Fibroblast of upper back skin (primary cell): ENCODE measurements around the gene SEPTIN8.

ENCODE experiments used
- DNase-seq: peaks from one replicate; pipeline ENCODE4 v3.0.0-alpha.2; 2013

SEPTIN8 gene, protein sequence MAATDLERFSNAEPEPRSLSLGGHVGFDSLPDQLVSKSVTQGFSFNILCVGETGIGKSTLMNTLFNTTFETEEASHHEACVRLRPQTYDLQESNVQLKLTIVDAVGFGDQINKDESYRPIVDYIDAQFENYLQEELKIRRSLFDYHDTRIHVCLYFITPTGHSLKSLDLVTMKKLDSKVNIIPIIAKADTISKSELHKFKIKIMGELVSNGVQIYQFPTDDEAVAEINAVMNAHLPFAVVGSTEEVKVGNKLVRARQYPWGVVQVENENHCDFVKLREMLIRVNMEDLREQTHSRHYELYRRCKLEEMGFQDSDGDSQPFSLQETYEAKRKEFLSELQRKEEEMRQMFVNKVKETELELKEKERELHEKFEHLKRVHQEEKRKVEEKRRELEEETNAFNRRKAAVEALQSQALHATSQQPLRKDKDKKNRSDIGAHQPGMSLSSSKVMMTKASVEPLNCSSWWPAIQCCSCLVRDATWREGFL

DNA sequence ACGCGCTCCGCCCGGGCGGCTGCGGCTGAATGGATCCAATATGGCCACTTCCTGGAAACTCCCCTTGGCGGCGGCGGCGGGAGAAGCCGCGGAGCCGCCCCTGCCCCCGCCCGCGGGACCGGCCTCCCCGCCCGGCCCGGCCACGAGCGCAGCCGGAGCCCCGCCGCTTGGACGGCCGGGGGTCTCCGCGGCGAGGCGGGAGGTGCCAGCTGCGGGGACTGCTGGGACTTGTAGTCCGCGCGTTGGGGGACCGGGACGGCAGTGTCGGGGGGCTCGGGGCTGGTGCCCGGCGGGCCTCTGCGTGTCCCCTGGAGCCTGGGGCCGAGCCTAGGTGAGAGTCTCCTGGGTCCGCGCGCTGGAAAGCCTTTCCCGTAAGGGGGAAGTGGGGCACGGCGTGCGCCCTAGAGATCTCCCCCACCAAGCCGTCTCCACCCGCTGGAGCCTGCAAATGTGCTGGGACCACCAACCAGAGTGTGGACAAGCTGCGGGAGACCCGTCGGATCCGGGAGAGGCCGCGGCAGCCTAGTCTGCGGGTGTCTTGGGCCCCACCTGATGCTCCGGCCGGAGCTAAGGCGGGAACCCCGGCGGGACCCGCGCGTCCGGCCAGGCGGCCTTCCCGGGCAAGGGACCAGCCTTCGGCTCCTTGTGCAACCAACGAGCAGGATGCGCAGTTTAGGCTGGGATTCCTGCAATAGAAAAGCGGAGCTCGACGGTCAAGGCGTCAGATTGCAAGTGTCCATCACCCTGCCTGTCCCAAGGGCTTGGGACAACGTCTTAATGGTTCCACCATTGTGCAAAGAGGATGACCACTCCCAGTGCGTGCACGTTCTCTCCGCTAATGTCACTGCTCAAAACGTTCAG lies at the start of gene SEPTIN8:
Gene SEPTIN8, minus strand, starts transcription at position 31 of the 861 bp plus-strand sequence. CDS start 102 bp downstream, outside the sequence.
- DNase-seq, result peak; percentile 44

DNA sequence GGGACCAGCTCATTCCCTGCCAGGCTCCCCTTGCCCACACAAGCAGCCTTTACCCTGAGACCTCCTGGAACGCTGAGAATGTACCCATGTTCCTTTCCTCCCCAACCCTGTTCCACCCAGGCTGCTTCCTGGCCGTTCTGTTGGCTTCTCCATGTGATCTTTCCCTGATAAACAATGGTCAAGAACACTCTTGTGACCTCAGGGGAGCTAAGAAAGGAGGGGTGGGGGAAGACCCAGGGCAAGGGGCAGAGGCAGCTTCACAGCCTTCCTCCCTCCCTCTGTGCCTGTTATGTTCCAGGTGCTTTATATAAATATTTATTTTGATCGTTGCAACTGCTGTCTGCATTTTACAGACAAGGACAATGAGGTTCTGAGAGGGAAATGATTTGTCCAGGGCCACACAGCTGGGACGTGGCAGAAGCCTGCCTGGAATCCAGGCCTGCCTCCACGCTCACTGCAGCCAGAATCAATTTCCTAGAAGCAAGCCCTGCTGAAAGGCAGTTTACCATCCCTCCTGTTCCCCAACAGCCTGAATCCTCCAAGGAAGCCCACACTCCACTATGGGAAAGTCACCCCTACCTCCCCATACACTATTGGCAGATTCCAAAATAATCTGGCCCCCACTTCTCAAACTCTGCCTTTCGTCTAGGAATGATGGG lies 49.5 kb upstream of the SEPTIN8 start:
- no peak for DNase-seq

DNA sequence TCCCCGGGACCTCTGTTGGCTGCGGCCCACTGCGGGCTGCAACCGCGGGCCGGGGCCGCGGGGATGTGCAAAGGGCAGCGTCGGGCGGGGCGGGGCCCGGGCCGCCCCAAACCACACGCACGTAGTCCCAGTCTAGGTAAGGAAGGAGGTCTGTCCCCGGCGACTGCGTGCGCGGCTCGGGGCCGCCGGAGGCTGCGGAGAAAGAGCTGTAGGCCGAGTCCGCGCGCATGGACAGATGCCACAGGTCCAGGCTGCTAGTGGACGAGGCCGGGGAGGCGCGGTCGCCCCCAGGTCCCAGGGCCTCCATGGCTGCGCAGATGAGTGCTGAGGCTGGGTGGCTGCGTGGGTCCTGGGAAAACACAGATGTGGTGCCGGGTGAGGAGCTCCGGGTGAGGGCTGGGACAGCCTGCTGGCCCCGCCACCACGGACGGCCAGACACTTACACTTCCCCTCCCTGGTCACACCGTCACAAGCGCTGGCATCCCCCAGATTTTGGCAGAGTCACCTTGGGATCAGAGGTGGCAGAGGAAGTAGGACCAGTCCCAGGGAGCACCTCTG lies 48.9 kb upstream of the SEPTIN8 start:
- DNase-seq, result no peak

DNA sequence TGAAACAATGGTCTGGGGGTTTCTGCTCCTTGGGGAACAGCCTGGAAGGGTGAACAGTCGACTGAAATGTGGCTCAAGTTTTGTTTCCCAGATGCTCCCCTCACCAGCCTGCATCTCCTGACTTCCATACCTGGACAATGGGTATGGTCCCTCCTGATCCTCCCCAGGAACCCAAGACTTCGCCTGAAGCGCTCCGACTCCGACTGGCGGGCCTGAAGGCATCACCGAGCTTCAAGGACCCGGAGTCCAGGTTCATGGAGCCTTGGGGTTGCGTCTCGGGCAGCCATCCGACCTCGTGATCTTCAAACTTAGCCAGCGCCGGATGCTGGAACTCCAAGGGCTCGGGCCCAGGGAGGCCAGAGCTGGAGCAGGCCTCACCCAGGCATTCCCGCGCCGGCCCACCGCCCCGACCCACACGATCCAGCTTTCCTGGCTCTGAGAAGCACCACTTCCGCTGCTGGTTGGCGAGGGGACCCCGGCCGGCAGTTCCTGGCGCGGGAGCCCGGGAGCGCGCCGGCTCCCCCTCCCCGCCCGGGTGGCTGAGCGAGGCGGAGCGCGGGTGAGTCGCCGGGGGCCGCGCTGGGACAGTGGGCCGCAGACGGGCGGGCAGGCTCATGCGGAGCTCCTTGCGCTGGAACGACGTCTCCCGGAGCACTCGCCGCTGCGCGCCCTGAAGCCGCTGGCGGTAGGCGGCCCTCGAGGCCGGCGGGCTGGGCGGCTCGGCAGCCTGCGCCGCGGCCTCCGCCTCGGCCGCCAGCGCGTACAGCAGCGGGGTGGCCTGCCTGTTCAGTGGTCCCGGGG lies 48.2 kb upstream of the SEPTIN8 start:
- no peak for DNase-seq

DNA sequence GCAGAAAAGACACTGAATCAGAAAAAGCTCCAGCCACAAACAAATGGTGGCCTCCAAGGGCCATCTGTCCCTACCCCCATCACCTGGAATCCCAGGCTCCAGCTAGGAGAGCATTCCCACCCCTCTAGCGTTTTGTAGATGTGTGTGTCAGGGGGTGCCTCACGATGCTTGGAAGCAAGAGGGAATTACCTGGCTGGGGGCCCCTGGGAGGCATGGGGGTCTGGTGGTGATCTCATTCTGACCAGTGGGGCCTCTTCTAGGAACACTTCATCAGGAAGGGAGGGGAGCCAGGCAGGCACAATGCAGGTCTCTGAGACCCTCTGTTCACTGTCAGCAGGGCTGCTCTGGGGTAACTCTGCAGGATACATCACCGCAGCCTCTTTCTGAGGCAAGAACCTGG lies 47.4 kb upstream of the SEPTIN8 start:
- DNase-seq, result no peak

DNA sequence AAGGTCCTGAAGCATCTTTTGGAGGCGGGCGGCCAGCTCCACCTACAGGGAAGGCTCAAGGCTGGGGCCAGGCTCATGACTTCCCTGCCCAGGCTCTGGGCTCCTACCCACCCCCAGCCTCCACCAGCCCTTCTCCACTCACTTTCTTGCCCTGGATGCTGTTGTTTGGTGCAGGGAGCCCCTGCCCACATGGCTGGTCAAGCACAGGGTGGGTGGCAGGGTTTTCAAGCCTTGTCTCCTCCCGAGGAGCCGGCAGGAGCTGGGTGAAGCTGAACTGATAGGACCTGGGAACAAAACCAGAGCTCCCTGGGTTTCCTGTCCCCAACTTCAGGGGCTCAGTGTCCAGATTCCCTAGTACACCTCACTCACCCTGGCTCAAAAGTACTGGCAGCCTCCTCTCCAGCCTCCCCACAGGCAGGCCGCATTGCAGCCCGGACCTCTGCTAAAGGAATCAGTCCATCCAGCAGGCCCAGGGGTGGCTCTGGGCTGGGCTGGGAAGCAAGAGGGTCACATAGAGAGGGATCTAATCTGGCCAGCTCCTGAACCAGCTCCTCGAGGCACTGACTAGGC lies 46.5 kb upstream of the SEPTIN8 start:
- DNase-seq, result no peak

DNA sequence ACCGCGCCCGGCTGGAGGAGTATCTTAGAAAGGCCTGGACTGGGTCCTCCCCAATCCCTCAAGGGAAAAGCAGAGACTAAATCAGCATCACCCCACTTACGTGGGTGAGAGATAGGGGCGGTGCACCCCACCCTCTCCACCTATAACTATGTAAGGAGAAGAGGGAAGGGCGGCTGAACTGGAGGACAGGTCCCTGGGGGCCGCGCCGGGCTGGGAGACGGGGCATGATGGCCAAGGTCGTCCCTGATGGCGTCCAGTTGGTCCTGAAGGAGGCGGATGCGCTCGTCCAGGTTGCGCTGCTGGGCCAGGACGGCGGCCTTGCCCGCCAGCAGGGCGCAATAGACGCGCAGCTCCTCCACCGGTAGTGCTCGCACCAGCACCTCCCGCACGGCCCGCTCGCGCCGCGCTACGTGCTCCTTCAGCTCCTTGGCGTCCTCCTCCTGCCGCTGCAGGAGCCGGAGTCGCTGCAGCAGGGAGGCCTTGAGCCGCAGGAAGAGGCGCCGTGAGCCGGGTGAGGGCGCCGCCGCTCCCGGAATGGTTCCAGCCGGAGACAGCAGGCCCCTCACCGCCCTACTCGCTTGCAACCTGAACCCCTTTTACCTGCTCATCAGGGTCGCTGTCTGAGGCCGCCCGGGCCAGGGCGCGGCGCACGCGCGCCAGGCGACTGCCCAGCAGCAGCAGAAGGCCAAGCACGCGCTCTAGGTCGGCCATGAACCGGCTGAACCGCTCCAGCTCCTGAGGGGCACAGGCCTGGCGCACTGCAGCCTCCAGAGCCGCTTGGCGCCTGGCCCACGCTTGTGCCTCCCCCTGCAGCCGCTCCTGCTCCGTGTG lies 45.8 kb upstream of the SEPTIN8 start:
- no peak for DNase-seq

DNA sequence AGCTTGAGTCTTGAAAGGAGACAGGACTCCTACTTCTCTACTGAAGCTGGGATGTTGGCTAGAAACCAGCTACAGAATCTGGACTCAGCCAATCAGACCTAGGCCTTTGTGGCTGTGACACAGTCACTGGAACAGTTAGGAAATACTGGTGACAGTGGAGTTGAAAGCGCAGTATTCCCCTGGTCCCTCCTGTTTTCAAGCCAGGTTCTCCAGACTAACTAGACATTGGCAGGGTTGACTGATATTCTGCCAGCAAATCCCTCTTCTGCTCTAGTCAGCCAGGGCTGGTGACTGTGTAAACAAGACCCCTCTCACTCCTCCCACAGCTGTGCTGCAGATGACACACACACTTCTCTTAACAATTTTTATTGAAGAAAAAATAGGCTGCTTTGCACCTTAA lies 44.8 kb upstream of the SEPTIN8 start:
- DNase-seq, result peak; percentile 34

DNA sequence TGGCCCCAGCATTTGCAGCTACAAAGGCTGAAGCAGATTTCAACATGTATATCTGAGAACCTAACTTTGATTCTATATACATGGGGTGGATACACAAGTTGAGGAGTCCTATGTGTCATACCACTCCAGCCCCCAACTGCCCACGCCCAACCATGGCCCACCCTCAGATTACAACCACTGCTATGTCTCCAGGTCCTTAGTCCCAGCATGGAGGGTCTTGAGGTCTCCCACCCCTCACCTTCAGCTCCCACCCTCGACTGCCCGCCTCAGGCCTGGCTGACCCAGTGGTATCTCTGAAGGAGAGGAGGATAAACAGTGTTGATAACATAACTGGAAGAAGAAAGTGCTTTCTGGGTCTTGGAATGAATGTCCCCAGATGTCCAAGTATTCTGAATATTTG lies 44.3 kb upstream of the SEPTIN8 start:
- DNase-seq, result no peak

DNA sequence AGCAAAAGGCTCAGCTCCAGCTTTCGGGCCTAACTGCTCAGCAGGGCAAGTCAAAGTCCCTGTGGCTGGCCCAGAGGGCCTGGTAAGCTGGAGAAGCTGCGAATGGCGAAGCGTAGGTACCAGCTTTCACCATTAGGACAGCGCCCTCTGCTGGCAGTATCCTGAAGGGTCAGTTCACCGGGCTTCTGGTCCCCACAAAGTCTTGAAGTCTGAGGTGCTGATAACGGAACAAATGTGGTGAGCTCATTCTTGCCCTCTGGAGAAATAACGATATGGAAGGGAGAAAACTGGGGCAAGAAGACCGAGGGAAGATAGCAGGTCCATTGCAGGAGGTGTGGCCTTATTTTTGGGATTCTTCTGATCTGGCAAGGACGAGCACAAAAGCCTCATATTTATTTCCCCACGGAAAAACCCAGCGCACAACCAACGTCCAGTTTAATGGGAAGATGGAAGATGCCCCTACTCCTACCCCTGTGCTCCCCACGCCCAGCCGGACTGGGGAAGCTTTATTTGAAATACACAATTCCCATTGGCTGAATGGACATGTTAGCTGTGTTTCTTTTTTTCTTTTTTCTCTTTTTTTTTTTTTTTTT lies 43.2 kb upstream of the SEPTIN8 start:
- peak; percentile 85 for DNase-seq

DNA sequence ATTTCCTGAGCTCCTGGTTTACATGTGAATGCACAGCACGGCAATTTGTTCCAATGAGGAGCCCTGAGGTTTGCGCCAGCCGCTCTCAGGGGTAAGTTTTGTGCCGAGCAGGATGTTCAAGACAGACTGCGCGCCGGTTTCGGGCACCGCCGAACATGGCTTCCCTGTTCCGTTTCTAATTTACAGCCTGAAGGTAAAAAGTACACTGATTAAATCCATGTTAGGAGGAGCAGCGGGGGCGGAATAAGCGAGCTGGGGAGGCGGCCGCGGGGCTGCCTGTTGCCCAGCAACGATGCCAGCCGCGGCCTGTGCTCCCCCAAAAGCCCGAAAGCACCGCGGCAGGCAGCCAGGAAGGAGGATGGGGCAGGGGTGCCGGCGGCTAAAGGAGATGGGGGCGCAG lies 42.4 kb upstream of the SEPTIN8 start:
- DNase-seq, result no peak

DNA sequence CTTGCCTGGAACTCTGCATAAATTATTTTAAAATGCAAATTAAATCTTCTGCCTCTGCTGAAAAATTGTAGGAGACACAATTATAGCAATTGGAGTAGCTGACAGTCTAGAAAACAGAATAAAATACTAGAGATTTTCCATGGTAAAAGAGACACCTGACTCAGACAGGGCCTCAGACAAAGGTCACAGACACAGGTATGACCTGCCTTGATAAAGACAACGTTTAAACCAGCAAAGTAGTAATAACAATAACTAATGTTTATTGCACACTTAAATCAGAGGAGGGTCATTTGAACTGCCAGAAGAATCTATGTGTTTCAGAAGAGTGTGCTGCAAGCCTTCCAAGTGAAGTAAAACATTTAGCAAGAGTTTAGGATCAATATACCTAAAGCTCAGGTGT lies 40.0 kb upstream of the SEPTIN8 start:
- no peak for DNase-seq

DNA sequence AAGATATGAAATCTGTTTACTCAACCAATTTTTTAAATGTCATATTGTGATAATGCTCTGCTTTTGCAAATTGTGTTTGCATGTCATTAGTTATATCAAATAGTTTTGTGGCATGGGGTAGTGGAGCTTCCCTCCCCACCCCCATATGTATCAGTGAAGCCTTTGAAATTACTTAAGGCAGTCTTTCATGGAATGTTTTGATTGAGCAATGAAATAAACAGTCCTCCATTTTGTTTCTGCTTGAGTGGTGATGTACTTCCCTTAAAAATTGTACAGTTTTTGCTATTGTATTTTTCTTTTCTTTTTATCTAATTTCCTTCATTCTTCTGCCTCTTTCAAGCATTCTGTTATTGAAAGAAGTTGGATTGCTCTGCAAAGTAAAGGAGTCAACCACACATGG lies 39.5 kb upstream of the SEPTIN8 start:
- DNase-seq, result no peak

DNA sequence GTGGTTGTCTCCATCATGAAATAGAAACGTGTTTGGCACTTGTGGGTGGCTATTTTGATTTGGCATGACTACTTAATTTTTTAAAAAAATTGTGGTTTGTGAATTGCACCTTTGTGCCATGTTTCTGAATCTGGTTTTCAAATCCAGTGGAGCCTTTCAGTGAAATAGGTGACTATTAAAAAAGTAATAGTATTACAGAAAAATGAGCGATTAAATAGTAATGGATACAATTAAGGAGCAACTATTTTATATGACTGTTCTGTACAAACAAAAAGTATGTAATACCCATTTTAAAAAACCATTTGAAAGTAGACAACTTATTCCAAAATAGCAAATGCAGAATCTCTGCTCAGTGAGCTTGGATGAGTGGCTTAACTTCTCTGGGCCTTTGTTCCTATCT lies 39.0 kb upstream of the SEPTIN8 start:
- no peak for DNase-seq

DNA sequence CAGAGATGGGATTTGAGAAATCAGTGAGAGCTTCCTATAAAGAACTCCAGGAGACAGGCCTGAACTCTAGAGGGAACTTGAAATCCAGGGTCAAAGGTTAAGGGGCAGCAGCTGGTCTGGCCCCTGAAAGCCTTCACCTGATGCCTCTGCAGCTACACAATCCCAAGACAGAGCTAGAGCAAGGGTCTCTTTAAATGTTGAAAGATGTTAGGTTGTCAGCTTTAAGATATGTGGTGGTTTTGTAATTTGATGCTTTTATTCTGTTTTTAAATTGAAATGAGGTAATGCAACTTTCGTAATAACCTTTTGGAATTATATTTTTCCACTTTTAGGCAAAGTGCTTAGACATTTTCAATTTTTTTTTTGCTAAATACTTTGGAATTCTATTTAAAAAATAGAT lies 38.4 kb upstream of the SEPTIN8 start:
- DNase-seq, result no peak

DNA sequence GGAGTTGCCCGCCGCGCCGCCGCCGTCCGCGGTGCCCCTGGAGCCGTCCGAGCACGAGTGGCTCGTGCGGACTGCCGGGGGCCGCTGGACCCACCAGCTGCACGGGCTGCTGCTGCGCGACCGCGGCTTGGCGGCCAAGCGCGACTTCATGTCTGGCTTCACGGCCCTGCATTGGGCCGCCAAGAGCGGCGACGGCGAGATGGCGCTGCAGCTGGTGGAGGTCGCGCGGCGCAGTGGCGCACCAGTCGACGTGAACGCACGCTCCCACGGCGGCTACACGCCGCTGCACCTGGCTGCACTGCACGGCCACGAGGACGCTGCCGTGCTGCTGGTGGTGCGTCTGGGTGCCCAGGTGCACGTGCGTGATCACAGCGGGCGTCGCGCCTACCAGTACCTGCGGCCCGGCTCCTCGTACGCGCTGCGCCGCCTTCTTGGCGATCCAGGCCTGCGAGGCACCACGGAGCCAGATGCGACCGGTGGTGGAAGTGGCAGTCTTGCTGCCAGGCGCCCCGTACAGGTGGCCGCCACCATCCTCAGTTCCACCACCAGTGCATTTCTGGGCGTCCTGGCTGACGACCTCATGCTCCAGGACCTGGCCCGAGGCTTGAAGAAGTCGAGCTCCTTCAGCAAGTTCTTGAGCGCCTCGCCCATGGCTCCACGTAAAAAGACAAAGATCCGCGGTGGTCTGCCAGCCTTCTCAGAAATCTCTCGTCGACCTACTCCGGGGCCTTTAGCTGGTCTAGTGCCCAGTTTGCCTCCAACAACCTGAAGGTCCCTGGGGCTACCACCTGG lies 37.7 kb upstream of the SEPTIN8 start:
- no peak for DNase-seq

DNA sequence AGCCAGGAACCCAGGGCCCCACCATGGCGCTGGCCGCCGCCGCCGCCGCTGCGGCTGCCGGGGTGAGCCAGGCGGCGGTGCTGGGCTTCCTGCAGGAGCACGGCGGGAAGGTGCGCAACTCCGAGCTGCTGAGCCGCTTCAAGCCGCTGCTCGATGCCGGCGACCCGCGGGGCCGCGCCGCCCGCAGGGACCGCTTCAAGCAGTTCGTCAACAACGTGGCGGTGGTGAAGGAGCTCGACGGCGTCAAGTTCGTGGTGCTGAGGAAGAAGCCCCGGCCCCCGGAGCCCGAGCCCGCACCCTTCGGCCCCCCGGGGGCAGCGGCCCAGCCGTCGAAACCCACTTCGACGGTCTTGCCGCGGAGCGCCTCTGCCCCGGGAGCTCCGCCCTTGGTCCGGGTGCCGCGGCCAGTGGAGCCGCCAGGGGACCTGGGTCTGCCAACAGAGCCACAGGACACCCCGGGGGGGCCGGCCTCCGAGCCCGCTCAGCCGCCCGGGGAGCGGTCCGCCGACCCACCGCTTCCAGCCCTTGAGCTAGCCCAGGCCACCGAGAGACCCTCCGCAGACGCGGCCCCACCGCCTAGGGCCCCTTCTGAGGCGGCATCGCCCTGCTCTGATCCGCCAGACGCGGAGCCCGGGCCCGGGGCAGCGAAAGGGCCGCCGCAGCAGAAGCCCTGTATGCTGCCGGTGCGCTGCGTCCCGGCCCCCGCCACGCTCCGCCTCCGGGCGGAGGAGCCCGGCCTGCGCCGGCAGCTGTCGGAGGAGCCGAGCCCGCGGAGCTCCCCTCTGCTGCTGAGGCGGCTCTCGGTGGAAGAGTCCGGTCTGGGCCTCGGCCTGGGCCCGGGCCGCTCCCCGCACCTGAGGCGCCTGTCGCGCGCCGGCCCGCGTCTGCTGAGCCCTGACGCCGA lies 36.8 kb upstream of the SEPTIN8 start:
- DNase-seq, result no peak

DNA sequence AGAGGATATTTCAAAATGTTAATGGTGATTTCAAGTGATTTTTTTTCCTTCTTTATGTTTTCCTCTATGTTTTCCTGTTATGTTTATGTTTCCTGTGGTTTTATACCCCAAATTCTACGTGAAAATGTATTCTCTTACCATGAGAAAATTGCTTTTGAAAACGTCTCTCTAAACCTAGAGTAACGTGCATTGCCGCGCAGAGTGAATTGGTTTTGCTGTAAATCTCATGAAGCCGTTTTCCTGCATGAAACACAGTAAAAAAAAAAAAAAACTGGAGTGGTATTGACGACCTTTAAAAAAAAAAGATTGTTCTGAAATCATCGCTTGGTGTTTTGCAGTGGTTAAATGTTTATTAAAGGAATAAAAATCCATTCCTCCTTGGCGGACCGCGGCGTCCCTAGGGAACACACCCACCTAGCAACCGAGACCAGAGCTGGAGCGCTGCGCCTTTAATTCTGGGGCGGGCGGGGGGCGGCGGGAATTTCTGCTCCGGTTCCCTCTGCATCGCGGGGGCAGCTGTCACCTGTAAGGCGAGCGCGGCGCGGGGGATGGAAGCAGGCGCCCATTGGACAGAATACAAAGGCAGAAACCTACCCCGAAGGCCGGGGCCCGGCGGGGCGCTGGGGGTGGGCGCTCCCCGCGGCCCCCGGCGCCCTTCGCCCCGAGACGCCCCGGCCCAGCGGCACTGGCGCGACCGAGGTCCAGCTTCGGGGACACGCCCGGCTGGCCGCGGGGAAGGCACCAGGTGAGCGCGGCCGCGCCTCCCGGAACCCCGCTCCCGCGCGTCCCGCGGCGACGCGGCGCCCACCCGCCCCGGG lies 36.0 kb upstream of the SEPTIN8 start, which contains the start of gene SOWAHA:
Gene SOWAHA, plus strand, starts transcription at position 522 of the 818 bp plus-strand sequence. CDS start 320 bp downstream, outside the sequence.
- DNase-seq, result no peak
